ENCODE measurements around the gene DDR2.
"Not testable (repeated sequence)": the region's sequence is repeated elsewhere in the genome, so short reads cannot be mapped to it uniquely, and the experiment has no call there.

Gene DDR2

DNA sequence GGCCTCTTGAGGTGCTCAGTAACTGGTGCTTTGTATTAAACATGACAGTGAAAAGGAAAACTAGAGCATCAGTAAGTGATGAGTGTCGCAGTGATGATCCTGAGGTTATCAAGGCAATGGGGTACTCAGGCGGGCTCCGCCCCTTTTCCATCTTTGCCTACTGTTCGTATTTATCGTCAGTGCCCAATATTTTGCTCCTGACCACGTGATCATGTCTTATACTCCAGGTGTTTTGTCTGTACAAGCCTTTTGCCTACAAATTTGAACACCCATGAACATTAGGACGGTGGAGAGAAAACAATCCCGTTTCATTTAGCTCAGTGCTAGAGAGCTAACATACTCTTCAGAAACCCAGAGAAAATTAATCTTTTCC, 158.7 kb downstream of the DDR2 start:
- not testable (repeated sequence) for DNase-seq (ENCODE audit: low read depth)
- peak overlapping the region; percentile 55 for H3K4me3 ChIP-seq (ENCODE audit: low read depth, low read length)

DNA sequence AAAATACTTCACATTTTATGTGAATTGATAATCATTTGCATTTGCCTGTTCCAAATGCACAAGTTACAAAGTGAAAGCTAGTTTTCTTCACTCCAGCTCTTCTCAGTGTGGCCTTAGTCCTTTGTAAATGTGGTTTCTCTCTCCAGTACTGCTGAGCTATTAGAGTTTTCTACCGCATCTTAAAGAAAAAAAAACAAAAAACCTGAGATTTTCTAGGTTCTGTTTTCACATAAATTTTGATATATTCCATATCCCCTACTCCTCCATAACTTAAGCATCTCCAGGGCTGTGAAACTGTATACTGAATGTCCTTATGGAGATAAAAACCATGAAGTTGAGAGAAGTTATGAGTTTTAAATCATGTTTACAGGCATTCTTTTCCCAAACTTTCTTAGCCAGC, 162.0 kb downstream of the DDR2 start:
- DNase-seq (ENCODE audit: low read depth); H3K4me3 ChIP-seq (ENCODE audit: low read depth, low read length): not testable (repeated sequence)

DNA sequence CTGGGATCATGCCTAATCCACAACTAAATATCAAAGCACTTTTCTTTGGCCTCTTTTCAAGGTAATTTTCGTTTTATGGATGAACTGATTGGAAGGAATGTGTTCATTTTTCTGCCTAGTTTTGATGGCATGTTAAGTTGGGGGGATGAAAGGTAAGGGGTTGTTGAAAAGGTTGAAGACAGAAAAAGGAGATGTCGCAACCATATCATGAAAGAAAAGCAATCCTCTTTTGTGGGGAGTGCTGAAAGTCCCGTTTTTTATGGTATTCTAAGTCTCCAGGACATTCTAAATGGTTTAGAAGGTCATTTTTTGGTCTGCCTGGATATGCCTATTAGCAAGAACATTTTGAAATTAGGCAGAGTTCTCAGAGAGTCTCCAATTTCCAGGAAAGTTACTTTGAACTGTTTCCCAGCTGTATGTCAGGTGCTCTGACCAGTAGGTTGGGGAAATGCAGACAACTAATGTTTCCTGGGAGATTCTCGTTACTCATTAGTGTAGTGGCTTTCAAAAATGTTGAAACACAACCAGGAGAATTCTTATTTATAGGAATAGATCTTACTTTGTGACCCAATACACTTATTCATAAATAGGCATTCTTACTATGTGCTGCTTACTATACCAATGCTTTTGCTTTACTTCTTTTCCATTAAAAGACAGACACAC, 164.5 kb downstream of the DDR2 start:
- DNase-seq (ENCODE audit: low read depth), result peak; percentile 30
- not testable (repeated sequence) for H3K4me3 ChIP-seq (ENCODE audit: low read depth, low read length)

DNA sequence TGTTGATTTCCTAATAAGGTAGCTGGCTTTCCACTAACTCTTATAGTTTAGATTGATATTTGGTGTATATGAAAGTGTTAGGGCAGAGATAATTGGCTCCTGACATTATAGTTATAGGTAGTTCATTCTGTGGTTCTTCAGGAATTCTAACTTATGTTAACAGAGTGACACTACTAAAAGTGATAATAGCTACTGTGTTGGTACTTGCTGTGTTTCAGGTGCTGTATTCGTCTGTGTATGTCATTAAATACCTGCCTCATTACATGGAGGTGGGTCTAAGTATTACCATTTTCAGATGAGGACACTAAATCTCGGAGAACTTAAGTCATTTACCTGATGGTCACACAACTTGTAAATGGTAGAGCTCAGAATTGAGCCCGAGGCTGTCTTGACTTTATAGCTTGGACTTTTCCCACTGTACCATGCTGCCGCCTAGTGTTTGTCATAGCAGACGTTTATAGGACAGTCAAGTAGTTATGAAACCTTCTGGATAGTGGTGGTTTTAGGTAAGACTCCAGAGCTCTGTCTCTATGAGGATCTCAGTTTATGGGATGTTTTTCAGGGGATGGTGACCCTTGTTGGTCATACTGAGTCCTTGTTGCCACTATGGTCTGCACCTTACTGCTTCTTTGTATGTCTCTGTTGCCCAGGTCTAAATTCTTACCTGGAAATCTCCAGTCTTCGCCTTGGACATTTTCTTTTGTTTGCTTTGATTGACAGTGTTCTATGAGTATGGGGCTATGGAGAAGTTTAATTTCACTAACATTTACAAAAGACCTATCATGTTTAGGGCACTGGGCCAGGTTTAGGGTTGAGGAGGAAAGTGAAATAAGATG, 167.9 kb downstream of the DDR2 start:
- TF ChIP-seq, protein P1, sequence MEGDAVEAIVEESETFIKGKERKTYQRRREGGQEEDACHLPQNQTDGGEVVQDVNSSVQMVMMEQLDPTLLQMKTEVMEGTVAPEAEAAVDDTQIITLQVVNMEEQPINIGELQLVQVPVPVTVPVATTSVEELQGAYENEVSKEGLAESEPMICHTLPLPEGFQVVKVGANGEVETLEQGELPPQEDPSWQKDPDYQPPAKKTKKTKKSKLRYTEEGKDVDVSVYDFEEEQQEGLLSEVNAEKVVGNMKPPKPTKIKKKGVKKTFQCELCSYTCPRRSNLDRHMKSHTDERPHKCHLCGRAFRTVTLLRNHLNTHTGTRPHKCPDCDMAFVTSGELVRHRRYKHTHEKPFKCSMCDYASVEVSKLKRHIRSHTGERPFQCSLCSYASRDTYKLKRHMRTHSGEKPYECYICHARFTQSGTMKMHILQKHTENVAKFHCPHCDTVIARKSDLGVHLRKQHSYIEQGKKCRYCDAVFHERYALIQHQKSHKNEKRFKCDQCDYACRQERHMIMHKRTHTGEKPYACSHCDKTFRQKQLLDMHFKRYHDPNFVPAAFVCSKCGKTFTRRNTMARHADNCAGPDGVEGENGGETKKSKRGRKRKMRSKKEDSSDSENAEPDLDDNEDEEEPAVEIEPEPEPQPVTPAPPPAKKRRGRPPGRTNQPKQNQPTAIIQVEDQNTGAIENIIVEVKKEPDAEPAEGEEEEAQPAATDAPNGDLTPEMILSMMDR (conservative IDR thresholded peaks at IDR 0.05; ENCODE audit: low read depth, low read length), result peak; percentile 68
- H3K4me3 ChIP-seq (ENCODE audit: low read depth, low read length), result not testable (repeated sequence)
- DNase-seq (ENCODE audit: low read depth), result peak; percentile 89

DNA sequence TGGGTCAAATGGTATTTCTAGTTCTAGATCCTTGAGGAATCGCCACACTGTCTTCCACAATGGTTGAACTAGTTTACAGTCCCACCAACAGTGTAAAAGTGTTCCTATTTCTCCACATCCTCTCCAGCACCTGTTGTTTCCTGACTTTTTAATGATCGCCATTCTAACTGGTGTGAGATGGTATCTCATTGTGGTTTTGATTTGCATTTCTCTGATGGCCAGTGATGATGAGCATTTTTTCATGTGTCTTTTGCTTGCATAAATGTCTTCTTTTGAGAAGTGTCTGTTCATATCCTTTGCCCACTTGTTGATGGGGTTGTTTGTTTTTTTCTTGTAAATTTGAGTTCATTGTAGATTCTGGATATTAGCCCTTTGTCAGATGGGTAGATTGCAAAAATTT, 175.2 kb downstream of the DDR2 start:
- DNase-seq (ENCODE audit: low read depth); H3K4me3 ChIP-seq (ENCODE audit: low read depth, low read length): not testable (repeated sequence)

DNA sequence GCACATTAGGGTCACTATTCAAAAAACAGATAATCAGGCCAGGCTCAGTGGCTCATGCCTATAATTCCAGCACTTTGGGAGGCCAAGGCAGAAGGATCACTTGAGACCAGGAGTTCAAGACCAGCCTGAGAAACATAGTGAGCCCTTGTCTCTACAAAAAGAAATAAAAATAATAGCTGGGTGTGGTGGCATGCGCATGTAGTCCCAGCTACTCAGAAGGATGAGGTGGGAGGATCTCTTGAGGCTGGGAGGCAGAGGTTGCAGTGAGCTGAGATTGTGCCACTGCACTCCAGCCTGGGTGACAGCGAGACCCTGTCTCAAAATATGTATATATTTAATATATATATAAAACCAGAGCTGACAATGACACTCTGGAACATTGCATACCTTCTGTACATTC, 180.1 kb downstream of the DDR2 start:
- not testable (repeated sequence) for DNase-seq (ENCODE audit: low read depth); H3K4me3 ChIP-seq (ENCODE audit: low read depth, low read length)

DNA sequence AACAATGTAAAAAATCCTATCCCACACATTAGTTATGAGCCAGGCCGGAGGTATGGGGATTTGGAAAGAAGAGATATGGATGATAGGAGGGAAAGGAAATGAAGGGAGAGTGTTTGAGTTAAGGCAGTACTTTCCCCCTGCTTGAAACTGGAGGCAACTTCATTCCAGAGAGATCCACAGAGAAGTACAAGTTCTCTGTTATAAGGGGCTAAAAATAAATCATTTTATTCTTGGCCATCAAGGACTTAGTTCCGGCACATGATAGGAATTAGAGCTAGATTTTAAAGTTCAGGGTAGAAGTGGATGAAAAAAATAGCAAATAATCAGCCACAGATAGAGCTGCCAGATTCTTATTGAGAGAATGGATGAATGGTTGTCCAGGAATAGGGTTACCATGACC, 185.9 kb downstream of the DDR2 start:
- DNase-seq (ENCODE audit: low read depth); H3K4me3 ChIP-seq (ENCODE audit: low read depth, low read length): not testable (repeated sequence)

DNA sequence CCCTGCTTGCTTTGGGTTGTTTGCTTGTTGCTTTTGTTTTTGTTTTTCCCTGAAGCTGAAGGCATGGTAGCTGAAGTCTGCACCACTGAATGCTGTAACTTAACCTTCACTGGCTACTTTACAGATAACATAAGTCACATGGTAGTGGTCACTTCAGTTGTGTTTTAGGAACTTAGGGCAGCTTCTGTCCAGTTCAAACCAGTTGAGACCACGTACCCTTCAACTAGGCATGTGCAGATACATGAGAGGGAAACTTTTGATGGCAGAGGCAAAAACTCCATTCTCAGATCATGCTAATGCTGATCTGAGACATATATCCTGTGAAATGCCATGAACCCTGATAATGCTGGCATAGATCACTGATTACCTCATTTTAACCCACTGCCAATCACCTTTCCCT, 186.4 kb downstream of the DDR2 start:
- not testable (repeated sequence) for H3K4me3 ChIP-seq (ENCODE audit: low read depth, low read length); DNase-seq (ENCODE audit: low read depth)

DNA sequence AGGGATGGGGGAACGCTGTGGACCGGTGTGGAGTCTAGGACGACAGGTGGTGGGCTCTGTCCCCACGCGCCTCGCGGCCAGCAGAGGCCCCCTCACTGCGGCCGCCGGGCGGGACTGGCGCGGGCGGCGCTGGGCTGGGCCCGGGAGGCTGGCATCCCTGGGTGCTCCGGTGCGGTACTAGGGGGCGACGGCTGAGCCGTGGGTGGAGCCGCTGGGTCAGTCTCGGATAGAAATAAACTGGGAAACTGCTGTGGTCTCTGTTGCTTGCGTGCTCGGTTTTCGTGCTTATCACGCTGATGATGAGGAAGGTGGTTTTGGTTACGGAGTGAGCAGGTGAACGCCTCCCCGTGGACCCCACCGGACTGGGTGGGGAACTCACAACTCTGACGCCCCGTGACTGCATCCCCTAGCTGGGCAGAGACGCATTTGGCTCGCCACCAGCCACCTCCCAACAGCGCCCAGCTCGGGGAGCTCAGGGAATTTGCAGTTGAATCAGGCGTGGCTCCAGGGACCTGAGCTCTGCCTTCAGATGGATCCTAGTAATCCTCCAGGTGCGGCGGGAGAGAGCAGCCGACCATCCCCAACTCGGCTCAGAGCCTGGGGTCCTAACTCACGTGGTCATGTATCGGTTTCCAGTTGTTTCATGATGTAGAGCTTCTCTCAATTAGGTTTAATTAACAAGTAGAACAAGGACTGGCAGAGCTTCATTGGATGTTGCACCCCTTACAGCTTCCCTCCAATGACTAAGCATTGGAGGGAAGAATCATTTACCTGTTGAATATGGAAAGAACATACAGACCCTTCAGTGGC, 190.3 kb downstream of the DDR2 start:
- H3K4me3 ChIP-seq (ENCODE audit: low read depth, low read length), result peak overlapping the region; percentile 63
- TF ChIP-seq, protein P1 (conservative IDR thresholded peaks at IDR 0.05; ENCODE audit: low read depth, low read length), result peak; percentile 25
- DNase-seq (ENCODE audit: low read depth), result no peak

DNA sequence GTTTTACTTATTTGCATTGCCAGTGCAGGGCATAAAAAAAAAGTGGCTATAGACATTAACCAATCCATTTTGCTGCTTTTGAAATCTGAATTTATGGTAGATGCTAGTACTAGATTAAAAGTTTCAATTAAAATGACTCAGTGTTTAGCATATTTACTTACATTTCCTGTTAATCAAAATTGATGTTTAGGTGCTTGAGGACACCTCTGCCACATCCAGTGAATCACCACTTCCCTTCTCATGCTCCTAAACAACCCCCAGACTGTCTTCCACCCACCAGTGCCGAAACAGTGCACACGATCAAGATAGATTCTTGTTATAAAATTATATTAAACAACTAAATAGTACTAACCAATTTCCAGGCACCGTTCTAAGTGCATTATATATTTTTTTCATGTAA, 191.0 kb downstream of the DDR2 start:
- DNase-seq (ENCODE audit: low read depth), result no peak
- TF ChIP-seq, protein P1 (conservative IDR thresholded peaks at IDR 0.05; ENCODE audit: low read depth, low read length), result no peak
- no peak overlapping the region for H3K4me3 ChIP-seq (ENCODE audit: low read depth, low read length)

Data from choroid plexus epithelial cell (primary cell).